Panc1 (cell line): ENCODE measurements around the gene IGFBP7. TPM values are rescaled to one million over a fixed set of nuclear protein-coding genes. Genes with fewer than 3 reads are reported as not detected.

Experiments
- ATAC-seq: fragments of 200-7000 bp; cut with Tn5 transposase; 2 replicates; pipeline ENCODE4 v1.9.1; 2020; ENCODE audit warnings: mild to moderate bottlenecking, moderate library complexity
- BruUV-seq: library from RNA; stranded (reverse); fragments of 400-500 nt; replicated peaks from 2 replicates; lab custom pipeline; 2021; lab: Mats Ljungman, UMichigan
- CTCF ChIA-PET: fragments of 300-600 bp; sonication (Branson Sonifier 250); formaldehyde crosslinking; loops from one replicate; lab custom pipeline; 2022; ENCODE audit warnings: antibody characterized with exemption; lab: Charles Lee
- POLR2A ChIA-PET: fragments of 300-600 bp; sonication (Branson Sonifier 250); formaldehyde crosslinking; loops from one replicate; lab custom pipeline; 2022; ENCODE audit warnings: antibody characterized with exemption; lab: Charles Lee
- DNase-seq: peaks from one replicate; pipeline ENCODE4 v3.0.0-alpha.2; 2010; ENCODE audit warnings: low read depth, low spot score
- H3K27ac ChIP-seq: 2 replicates; pipeline ENCODE4 v1.5.1; 2011; ENCODE audit warnings: mild to moderate bottlenecking, low read length, inconsistent platforms
- H3K27me3 ChIP-seq: fragments of 200-500 bp; sonication (Bioruptor generic); 2 replicates; pipeline ENCODE4 v1.6.0; 2014; ENCODE audit warnings: low read length, inconsistent platforms; ENCODE audit not compliant: control insufficient read depth, insufficient read depth
- H3K36me3 ChIP-seq: fragments of 200-500 bp; sonication (Bioruptor generic); 2 replicates; pipeline ENCODE4 v1.5.1; 2014; ENCODE audit warnings: inconsistent platforms, mild to moderate bottlenecking, low read length, moderate library complexity; ENCODE audit not compliant: control insufficient read depth, insufficient read depth
- H3K4me1 ChIP-seq: 2 replicates; pipeline ENCODE4 v1.5.1; 2011; ENCODE audit warnings: inconsistent platforms, mild to moderate bottlenecking, low read length, moderate library complexity; ENCODE audit not compliant: control insufficient read depth, insufficient read depth
- H3K4me3 ChIP-seq, 2 experiments: 2 replicates each; pipeline ENCODE4 v1.5.1; 2011 to 2012; ENCODE audit warnings: low read depth in 2 of 2, low read length in 2 of 2, mild to moderate bottlenecking in 2 of 2, inconsistent platforms in 1 of 2, moderate library complexity in 1 of 2
- H3K9me3 ChIP-seq: fragments of 200-500 bp; sonication (Bioruptor generic); 2 replicates; pipeline ENCODE4 v1.5.1; 2014; ENCODE audit warnings: low read depth, mild to moderate bottlenecking, inconsistent platforms, low read length, moderate library complexity; ENCODE audit not compliant: control insufficient read depth, insufficient read depth
- CTCF ChIP-seq: fragments of 450-650 bp; IDR thresholded peaks from 2 replicates; pipeline ENCODE4 v1.5.1; 2017; ENCODE audit warnings: mild to moderate bottlenecking
- POLR2AphosphoS5 ChIP-seq: IDR thresholded peaks from 2 replicates; pipeline ENCODE4 v1.6.1; 2012; ENCODE audit warnings: mild to moderate bottlenecking, low read depth, low read length, moderate library complexity
- REST ChIP-seq, 2 experiments: IDR thresholded peaks; 2 replicates each; pipeline ENCODE4 v1.6.1; 2011 to 2012; ENCODE audit warnings: low read depth in 2 of 2, control low read depth in 1 of 2, low read length in 1 of 2, mild to moderate bottlenecking in 1 of 2, moderate library complexity in 1 of 2; ENCODE audit not compliant: insufficient read depth in 1 of 2
- SIN3A ChIP-seq: IDR thresholded peaks from 2 replicates; pipeline ENCODE4 v1.6.1; 2012; ENCODE audit warnings: low read depth, mild to moderate bottlenecking, low read length, moderate library complexity, borderline replicate concordance; ENCODE audit not compliant: insufficient read depth
- TCF7L2 ChIP-seq: IDR thresholded peaks from 2 replicates; pipeline ENCODE4 v1.6.1; 2011; ENCODE audit warnings: mild to moderate bottlenecking, low read depth, low read length, inconsistent platforms
- in situ Hi-C: cut with HindIII; loops from 2 replicates; pipeline ENCODE4 v1.10.0; 2016; ENCODE audit warnings: low sequenced_read_pairs, low pct_unique_long_range_greater_than_20kb
- intact Hi-C: fragments of 100-400 bp; cut with micrococcal nuclease; formaldehyde crosslinking; loops from one replicate; pipeline ENCODE4 v1.10.0; 2022; ENCODE audit not compliant: unreplicated experiment
- total RNA-seq: library from RNA; stranded (reverse); gene quantifications from one replicate; pipeline ENCODE4 v1.2.1, GENCODE V29; 2021; ENCODE audit not compliant: unreplicated experiment

The IGFBP7 gene
- total RNA-seq, 1 experiment from 2014 or later: 9.5 TPM

GRCh38 chr4:57148177-57148576 is 38.0 kb upstream of the IGFBP7 start:
- DNase-seq (no peak), ATAC-seq (no peak)
- no peak overlapping the region for H3K4me3 ChIP-seq
- no peak overlapping the region for H3K27ac ChIP-seq
- no peaks in the 10 kb centered on the region for H3K9me3 ChIP-seq
- TF ChIP-seq SIN3A: no peak
- no peak for TF ChIP-seq POLR2AphosphoS5
- no peak for TF ChIP-seq CTCF
- TF ChIP-seq TCF7L2: no peak
- TF ChIP-seq REST (IDR thresholded peaks at IDR 0.05; ENCODE audit: insufficient read depth in 1 of 2, low read depth in 2 of 2, low read length in 1 of 2): no peak
- no peaks in the 10 kb centered on the region for H3K36me3 ChIP-seq
- CTCF ChIA-PET: interaction anchor here (1.4 kb wide), 1 partner anchor 15 kb away, joined by 4 read pairs; no protein-coding TSS in a partner anchor
- no TSS peak for BruUV-seq
- in situ Hi-C loops: no loop called here
- no peaks in the 10 kb centered on the region for H3K4me1 ChIP-seq
- H3K27me3 ChIP-seq: no peaks in the 10 kb centered on the region
- POLR2A ChIA-PET: no interaction called here
- intact Hi-C loops: loop anchor here (10.0 kb wide), 1 partner anchor 103 kb away; no protein-coding TSS in a partner anchor

GRCh38 chr4:57147335-57148060 is 37.3 kb upstream of the IGFBP7 start:
- TF ChIP-seq TCF7L2 (no peak), POLR2AphosphoS5 (no peak), SIN3A (no peak), REST (IDR thresholded peaks at IDR 0.05; ENCODE audit: insufficient read depth in 1 of 2, low read depth in 2 of 2, low read length in 1 of 2) (no peak), CTCF (no peak)
- H3K9me3 ChIP-seq: no peaks in the 10 kb centered on the region
- H3K36me3 ChIP-seq: no peaks in the 10 kb centered on the region
- H3K27me3 ChIP-seq: no peaks in the 10 kb centered on the region
- DNase-seq: no peak
- intact Hi-C loops (loop anchor here (10.0 kb wide), 1 partner anchor 103 kb away; no protein-coding TSS in a partner anchor), in situ Hi-C loops (no loop called here)
- no peak for ATAC-seq
- ChIA-PET POLR2A (no interaction called here), CTCF (no interaction called here)
- no peaks in the 10 kb centered on the region for H3K4me1 ChIP-seq
- H3K27ac ChIP-seq: no peak overlapping the region
- H3K4me3 ChIP-seq: no peak overlapping the region
- BruUV-seq: no TSS peak
